Astrocyte (in vitro differentiated cells and primary cell): ENCODE results near the gene DCC.

ENCODE experiments used
- EZH2 ChIP-seq: IDR thresholded peaks from 2 replicates; pipeline ENCODE4 v1.6.1; 2012; ENCODE audit warnings: mild to moderate bottlenecking, low read length, inconsistent platforms; ENCODE audit not compliant: insufficient read depth
- TF ChIP-seq, protein P1 (sequence below): IDR thresholded peaks from 2 replicates; pipeline ENCODE4 v1.5.1; 2011; ENCODE audit warnings: low read depth, mild to moderate bottlenecking, inconsistent platforms, low read length, moderate library complexity; ENCODE audit not compliant: insufficient read depth

DNA sequence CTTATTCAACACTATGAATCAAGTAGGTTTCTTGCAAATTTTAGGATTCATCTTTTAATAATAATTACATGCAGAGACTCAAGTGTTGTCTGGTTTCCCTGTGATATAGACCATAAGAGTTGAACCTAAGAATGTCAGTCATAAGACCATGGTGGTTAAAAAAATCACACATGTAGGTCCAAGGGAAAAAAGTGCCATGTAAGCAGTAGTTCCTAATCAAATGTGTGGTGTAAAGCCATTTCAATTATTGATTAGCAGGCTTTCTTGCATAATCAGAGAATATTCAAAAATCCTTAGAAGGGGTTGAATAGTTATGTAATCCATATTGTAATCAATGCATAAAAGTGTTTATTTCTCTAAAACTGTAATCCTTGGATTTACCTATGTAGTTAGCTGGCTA lies 93.8 kb downstream of the DCC start:
- TF ChIP-seq, protein P1, sequence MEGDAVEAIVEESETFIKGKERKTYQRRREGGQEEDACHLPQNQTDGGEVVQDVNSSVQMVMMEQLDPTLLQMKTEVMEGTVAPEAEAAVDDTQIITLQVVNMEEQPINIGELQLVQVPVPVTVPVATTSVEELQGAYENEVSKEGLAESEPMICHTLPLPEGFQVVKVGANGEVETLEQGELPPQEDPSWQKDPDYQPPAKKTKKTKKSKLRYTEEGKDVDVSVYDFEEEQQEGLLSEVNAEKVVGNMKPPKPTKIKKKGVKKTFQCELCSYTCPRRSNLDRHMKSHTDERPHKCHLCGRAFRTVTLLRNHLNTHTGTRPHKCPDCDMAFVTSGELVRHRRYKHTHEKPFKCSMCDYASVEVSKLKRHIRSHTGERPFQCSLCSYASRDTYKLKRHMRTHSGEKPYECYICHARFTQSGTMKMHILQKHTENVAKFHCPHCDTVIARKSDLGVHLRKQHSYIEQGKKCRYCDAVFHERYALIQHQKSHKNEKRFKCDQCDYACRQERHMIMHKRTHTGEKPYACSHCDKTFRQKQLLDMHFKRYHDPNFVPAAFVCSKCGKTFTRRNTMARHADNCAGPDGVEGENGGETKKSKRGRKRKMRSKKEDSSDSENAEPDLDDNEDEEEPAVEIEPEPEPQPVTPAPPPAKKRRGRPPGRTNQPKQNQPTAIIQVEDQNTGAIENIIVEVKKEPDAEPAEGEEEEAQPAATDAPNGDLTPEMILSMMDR = no peak
- no peak for TF ChIP-seq EZH2
